GM23338 (cell line): Measurements from ENCODE around the gene ATG2B. TPM values are rescaled to one million over a fixed set of nuclear protein-coding genes. Genes with fewer than 3 reads are reported as not detected.

Source experiments
- ATAC-seq: fragments of 200-7000 bp; cut with Tn5 transposase; 3 replicates; pipeline ENCODE4 v1.9.1; 2020
- DNase-seq: peaks from one replicate; pipeline ENCODE4 v3.0.0-alpha.2; 2015; ENCODE audit warnings: low spot score
- H2AFZ ChIP-seq: fragments of 200-600 bp; sonication (generic); 2 replicates; pipeline ENCODE4 v1.8.0; 2016; ENCODE audit warnings: antibody characterized with exemption, mild to moderate bottlenecking, moderate library complexity
- H3F3A ChIP-seq: fragments of 200-600 bp; sonication (generic); replicated peaks from 2 replicates; pipeline ENCODE4 v1.8.0; 2017; ENCODE audit warnings: antibody characterized with exemption, mixed run types, low read depth
- H3K27ac ChIP-seq: fragments of 200-600 bp; sonication (generic); 2 replicates; pipeline ENCODE4 v1.6.1; 2016; ENCODE audit warnings: low read depth
- H3K27me3 ChIP-seq: fragments of 200-600 bp; sonication (generic); 2 replicates; pipeline ENCODE4 v1.8.0; 2016; ENCODE audit warnings: mild to moderate bottlenecking, mixed run types, moderate library complexity; ENCODE audit not compliant: insufficient read depth
- H3K36me3 ChIP-seq: fragments of 200-600 bp; sonication (generic); 2 replicates; pipeline ENCODE4 v1.8.0; 2016; ENCODE audit warnings: mild to moderate bottlenecking; ENCODE audit not compliant: insufficient read depth
- H3K4me1 ChIP-seq: fragments of 200-600 bp; sonication (generic); 2 replicates; pipeline ENCODE4 v1.8.0; 2016; ENCODE audit warnings: mild to moderate bottlenecking, moderate library complexity; ENCODE audit not compliant: insufficient read depth
- H3K4me2 ChIP-seq: fragments of 200-600 bp; sonication (generic); 2 replicates; pipeline ENCODE4 v1.7.1; 2017; ENCODE audit warnings: mixed run types
- H3K4me3 ChIP-seq: fragments of 200-600 bp; sonication (generic); 2 replicates; pipeline ENCODE4 v1.6.1; 2016; ENCODE audit warnings: mixed run types
- H3K79me2 ChIP-seq: fragments of 200-600 bp; sonication (generic); replicated peaks from 2 replicates; pipeline ENCODE4 v1.8.0; 2017; ENCODE audit warnings: mild to moderate bottlenecking; ENCODE audit not compliant: insufficient read depth
- H3K9me2 ChIP-seq: fragments of 200-600 bp; sonication (generic); 2 replicates; pipeline ENCODE4 v1.8.0; 2017; ENCODE audit not compliant: insufficient read depth
- H4K20me1 ChIP-seq: fragments of 200-600 bp; sonication (generic); replicated peaks from 2 replicates; pipeline ENCODE4 v1.8.0; 2017; ENCODE audit warnings: mild to moderate bottlenecking; ENCODE audit not compliant: insufficient read depth
- H3K27ac Mint-ChIP-seq: 2 replicates; pipeline ENCODE4 v1.8.0; 2020; ENCODE audit warnings: inconsistent platforms, mild to moderate bottlenecking, moderate library complexity, mixed read lengths
- H3K27me3 Mint-ChIP-seq: 3 replicates; pipeline ENCODE4 v1.8.0; 2022; ENCODE audit warnings: low read depth, mild to moderate bottlenecking, moderate library complexity, mixed read lengths, inconsistent platforms; ENCODE audit not compliant: insufficient read depth, poor library complexity
- H3K36me3 Mint-ChIP-seq: 3 replicates; pipeline ENCODE4 v1.8.0; 2021; ENCODE audit warnings: low read depth, mild to moderate bottlenecking, inconsistent platforms, moderate library complexity, mixed read lengths
- H3K4me1 Mint-ChIP-seq: 3 replicates; pipeline ENCODE4 v1.8.0; 2020; ENCODE audit warnings: mild to moderate bottlenecking, inconsistent platforms, mixed read lengths
- H3K4me3 Mint-ChIP-seq: 3 replicates; pipeline ENCODE4 v1.8.0; 2021; ENCODE audit warnings: moderate library complexity, mild to moderate bottlenecking, inconsistent platforms, mixed read lengths
- H3K9me3 Mint-ChIP-seq: 3 replicates; pipeline ENCODE4 v1.8.0; 2020; ENCODE audit warnings: moderate library complexity, mild to moderate bottlenecking, inconsistent platforms, mixed read lengths
- CREB1 ChIP-seq: fragments of 250-450 bp; sonication (Bioruptor Pico); IDR thresholded peaks from 2 replicates; pipeline ENCODE4 v1.5.0; 2020; ENCODE audit warnings: low read depth, mild to moderate bottlenecking, moderate library complexity
- CTCF ChIP-seq, 2 experiments: fragments of 200-600 bp in 1 of 2; sonication (generic) in 1 of 2; conservative IDR thresholded peaks; 2 replicates each; pipeline versions ENCODE4 v1.5.1 to v1.6.1; 2016 to 2017; ENCODE audit warnings: antibody characterized with exemption in 2 of 2, low read depth in 2 of 2, mild to moderate bottlenecking in 2 of 2, moderate library complexity in 1 of 2
- ETS1 ChIP-seq: IDR thresholded peaks from 2 replicates; pipeline ENCODE4 v1.6.1; 2016; ENCODE audit warnings: antibody characterized with exemption
- EZH2 ChIP-seq: fragments of 200-600 bp; sonication (generic); IDR thresholded peaks from one replicate; pipeline ENCODE4 v1.8.0; 2017; ENCODE audit warnings: antibody characterized with exemption, mild to moderate bottlenecking, low read depth; ENCODE audit not compliant: unreplicated experiment
- EZH2phosphoT487 ChIP-seq: fragments of 200-600 bp; sonication (generic); IDR thresholded peaks from one replicate; pipeline ENCODE4 v1.8.1; 2018; ENCODE audit warnings: antibody characterized with exemption; ENCODE audit not compliant: unreplicated experiment
- JUNB ChIP-seq: IDR thresholded peaks from one replicate; pipeline ENCODE4 v1.6.1; 2016; ENCODE audit warnings: antibody characterized with exemption; ENCODE audit not compliant: unreplicated experiment
- NANOG ChIP-seq: IDR thresholded peaks from 2 replicates; pipeline ENCODE4 v1.6.1; 2016; ENCODE audit warnings: antibody characterized with exemption, borderline replicate concordance
- REST ChIP-seq: IDR thresholded peaks from one replicate; pipeline ENCODE4 v1.6.1; 2018; ENCODE audit warnings: antibody characterized with exemption; ENCODE audit not compliant: unreplicated experiment
- STAT1 ChIP-seq: IDR thresholded peaks from one replicate; pipeline ENCODE4 v1.6.1; 2016; ENCODE audit warnings: antibody characterized with exemption; ENCODE audit not compliant: unreplicated experiment
- ZNF114 ChIP-seq: fragments of 250-450 bp; sonication (Bioruptor Pico); IDR thresholded peaks from 2 replicates; pipeline ENCODE4 v1.5.0; 2020; ENCODE audit warnings: mild to moderate bottlenecking, moderate library complexity
- ZNF331 ChIP-seq: fragments of 250-450 bp; sonication (Bioruptor Pico); IDR thresholded peaks from 2 replicates; pipeline ENCODE4 v1.5.0; 2020; ENCODE audit warnings: low read depth, mild to moderate bottlenecking, moderate library complexity
- polyA plus RNA-seq: library from polyadenylated mRNA; unstranded; fragments of >200 nt; fragmentation: Nextera tagmentation; extraction: Ambion mirVana; gene quantifications from 2 replicates; pipeline ENCODE4 v1.2.1, GENCODE V29; 2016
- total RNA-seq: library from RNA; depleted of rRNA; stranded (reverse); fragments of >200 nt; shearing (Covaris generic); gene quantifications from 2 replicates; pipeline ENCODE4 v1.2.3, GENCODE V29; 2014

ATG2B gene
- total and polyA plus RNA-seq, 2 experiments from 2014 or later: 3.8 to 15.4 TPM

- Histone ChIP-seq H4K20me1 (no peaks in the 10 kb centered on the region), H3K9me2 (no peaks in the 10 kb centered on the region), H3K27me3 (no peaks in the 10 kb centered on the region), H3F3A (no peaks in the 10 kb centered on the region), H3K27ac (no peak overlapping the region), H3K36me3 (no peaks in the 10 kb centered on the region), H3K4me2 (no peak overlapping the region), H3K4me1 (no peaks in the 10 kb centered on the region), H2AFZ (no peak overlapping the region), H3K4me3 (no peak overlapping the region), H3K79me2 (no peaks in the 10 kb centered on the region)
- Mint-ChIP-seq H3K27me3 (peaks cover 4% of the 10 kb centered on the region), H3K9me3 (no peaks in the 10 kb centered on the region), H3K27ac (no peak overlapping the region), H3K4me3 (no peak overlapping the region), H3K36me3 (no peaks in the 10 kb centered on the region), H3K4me1 (no peaks in the 10 kb centered on the region; the same call in 2 of the 3 replicates)
- ATAC-seq (no peak), DNase-seq (no peak)
- TF ChIP-seq EZH2 (no peak), STAT1 (no peak)
Observed at GRCh38 chr14:96400495-96400894, 37.4 kb upstream of the ATG2B start.

- no peaks in the 10 kb centered on the region for H4K20me1 ChIP-seq
- no peaks in the 10 kb centered on the region for H3K4me1 ChIP-seq
- no peaks in the 10 kb centered on the region for H3F3A ChIP-seq
- DNase-seq (no peak), ATAC-seq (0 out of 3 replicates have a peak, but pooled peaks have one; percentile 28)
- Mint-ChIP-seq H3K4me3 (no peak overlapping the region), H3K27ac (no peak overlapping the region), H3K9me3 (no peaks in the 10 kb centered on the region), H3K27me3 (peaks cover 4% of the 10 kb centered on the region), H3K36me3 (no peaks in the 10 kb centered on the region), H3K4me1 (no peaks in the 10 kb centered on the region; the same call in 2 of the 3 replicates)
- no peaks in the 10 kb centered on the region for H3K36me3 ChIP-seq
- H3K4me3 ChIP-seq: no peak overlapping the region
- H3K9me2 ChIP-seq: no peaks in the 10 kb centered on the region
- H2AFZ ChIP-seq: no peak overlapping the region
- H3K27me3 ChIP-seq: no peaks in the 10 kb centered on the region
- no peak overlapping the region for H3K4me2 ChIP-seq
- H3K79me2 ChIP-seq: no peaks in the 10 kb centered on the region
- no peak overlapping the region for H3K27ac ChIP-seq
- no peak for TF ChIP-seq REST
- no peak for TF ChIP-seq NANOG
- TF ChIP-seq JUNB: no peak
- no peak for TF ChIP-seq ZNF114 (CRISPR knock-in tag)
- no peak for TF ChIP-seq CREB1
- no peak for TF ChIP-seq STAT1
- TF ChIP-seq CTCF (conservative IDR thresholded peaks at IDR 0.05; ENCODE audit: low read depth in 2 of 2): no peak
- TF ChIP-seq EZH2phosphoT487: no peak
- TF ChIP-seq ZNF331 (CRISPR knock-in tag): no peak
- no peak for TF ChIP-seq ETS1
- no peak for TF ChIP-seq EZH2
Observed at GRCh38 chr14:96399405-96399804, 36.3 kb upstream of the ATG2B start.
